GM18858 (cell line): ENCODE results near the gene NUP93.
"Not testable (repeated sequence)": the region's sequence is repeated elsewhere in the genome, so short reads cannot be mapped to it uniquely, and the experiment has no call there.

ENCODE experiments used
- ATAC-seq: cut with Tn5 transposase; IDR thresholded peaks from one replicate; pipeline ENCODE4 v1.9.1; 2021; ENCODE audit not compliant: unreplicated experiment

NUP93 gene

DNA sequence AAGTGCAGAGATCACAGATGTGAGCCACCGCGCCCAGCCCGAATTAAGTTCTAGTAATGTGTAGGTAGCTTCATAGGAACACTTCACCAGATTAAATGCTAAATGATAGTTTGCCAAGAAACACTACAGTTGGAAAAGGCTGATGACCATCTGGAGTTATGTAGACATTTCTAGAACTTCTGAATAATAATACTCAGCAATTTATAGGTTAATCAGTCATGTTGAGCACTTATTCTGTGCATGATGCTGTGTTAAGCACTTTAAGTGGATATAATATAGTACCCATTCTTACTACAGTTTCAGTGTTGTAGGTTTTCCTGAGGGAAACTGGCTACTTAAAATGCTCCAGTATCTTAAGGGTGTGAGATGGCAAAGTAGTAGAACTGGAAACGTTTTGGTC lies 45.2 kb downstream of the NUP93 start:
- no peak for ATAC-seq

GRCh38 chr16:56776562-56776961 lies 46.6 kb downstream of the NUP93 start:
- ATAC-seq: no peak

- no peak for ATAC-seq
Observed at GRCh38 chr16:56777001-56777400, 47.1 kb downstream of the NUP93 start.

DNA sequence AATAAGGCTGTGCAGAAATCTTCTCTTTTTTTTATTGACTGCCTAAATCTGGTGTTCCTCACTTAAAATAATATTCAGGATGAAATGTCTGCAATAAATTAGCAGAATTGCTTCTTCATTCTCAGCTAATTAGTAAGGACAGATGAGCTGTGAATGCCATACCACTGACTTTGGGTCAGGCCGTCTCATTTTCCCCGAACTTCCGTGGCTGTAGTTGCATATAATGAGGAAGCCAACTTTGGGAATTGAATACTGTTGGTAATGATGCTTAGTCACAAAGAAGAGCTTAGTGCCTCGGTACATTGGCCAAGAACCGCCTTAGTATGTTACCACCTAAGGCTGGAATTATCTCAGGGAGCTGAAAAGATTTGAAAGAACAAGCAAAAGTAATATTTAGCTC lies 47.6 kb downstream of the NUP93 start:
- no peak for ATAC-seq

DNA sequence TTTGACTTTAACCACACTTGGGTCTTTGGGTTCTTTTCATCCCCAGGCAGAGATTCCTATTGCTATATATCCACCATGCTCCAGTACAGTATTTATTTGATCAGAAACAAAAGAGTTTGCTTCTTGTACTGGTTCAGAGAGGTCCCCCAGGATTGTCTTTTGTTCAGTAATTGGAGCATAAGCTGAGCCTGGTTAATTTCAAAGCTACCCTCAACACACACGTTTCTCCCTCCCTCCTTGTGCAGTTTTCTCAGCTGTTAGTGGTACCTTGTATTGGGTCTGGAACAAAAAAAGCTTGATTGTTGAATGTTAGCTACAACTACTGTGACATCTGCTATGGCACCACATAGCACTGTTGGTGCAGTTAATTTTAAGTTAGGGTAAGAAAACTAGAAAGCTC lies 50.0 kb downstream of the NUP93 start:
- no peak for ATAC-seq

GRCh38 chr16:56780646-56781045 lies 50.7 kb downstream of the NUP93 start:
- no peak for ATAC-seq

DNA sequence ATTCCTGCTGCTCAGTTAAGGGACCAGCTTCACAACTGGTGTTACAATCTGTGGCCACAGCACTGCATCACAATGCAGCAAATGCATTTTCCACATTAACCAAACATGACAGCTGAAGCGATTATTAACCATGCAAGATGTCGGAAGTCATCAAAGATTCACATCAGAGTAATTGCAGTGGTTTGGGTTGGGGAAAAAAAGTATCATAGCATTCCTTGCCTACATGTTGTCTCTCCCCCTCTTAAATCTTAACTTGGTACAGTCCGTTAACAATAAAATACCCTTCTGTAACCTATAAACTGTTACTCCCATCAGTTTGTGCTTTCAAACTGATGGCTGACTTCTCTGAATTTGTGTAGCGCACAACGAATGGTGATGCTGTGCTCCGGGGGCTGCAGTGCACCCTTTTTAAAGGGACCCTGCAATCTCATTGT lies 51.6 kb downstream of the NUP93 start:
- ATAC-seq: no peak

GRCh38 chr16:56783344-56783743 lies 53.4 kb downstream of the NUP93 start:
- ATAC-seq: no peak

DNA sequence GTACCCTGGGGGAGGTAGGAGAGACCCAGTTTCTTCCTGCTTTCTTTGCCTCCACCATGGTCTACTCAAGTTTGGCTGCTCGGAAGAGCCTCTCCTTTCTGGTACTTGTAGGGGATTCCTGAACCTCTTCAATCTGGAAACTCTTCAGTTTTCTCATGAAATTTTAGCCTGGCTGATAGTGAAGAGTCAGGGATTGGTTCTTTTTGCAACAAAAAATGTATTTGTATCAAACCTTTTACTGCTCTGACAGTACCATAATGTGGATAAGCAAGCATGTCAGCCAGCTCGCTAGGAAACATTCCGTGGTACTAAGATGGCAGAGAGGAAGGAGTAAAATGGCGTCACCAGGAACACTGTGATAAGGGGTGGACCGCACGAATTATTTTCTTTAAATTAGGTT lies 55.4 kb downstream of the NUP93 start:
- no peak for ATAC-seq

DNA sequence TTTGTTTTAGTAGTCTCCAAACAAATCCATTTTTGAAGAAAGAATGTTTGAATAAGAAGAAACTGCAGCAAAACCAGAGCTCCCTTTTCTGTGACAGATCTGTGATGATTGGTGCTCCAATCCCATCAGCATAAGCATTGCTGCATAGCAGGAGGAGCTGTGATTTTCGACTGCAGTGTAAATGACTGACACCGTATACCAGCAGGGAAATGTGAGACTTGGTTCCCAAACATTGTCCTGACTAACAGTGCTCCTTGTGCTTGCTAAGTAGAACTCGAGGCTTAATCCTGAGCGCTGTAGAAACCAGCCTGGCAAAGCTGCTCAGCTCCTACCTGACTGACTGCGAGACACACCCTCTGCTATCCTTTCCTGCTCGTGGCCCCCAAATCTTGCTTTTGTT lies 57.2 kb downstream of the NUP93 start:
- no peak for ATAC-seq

DNA sequence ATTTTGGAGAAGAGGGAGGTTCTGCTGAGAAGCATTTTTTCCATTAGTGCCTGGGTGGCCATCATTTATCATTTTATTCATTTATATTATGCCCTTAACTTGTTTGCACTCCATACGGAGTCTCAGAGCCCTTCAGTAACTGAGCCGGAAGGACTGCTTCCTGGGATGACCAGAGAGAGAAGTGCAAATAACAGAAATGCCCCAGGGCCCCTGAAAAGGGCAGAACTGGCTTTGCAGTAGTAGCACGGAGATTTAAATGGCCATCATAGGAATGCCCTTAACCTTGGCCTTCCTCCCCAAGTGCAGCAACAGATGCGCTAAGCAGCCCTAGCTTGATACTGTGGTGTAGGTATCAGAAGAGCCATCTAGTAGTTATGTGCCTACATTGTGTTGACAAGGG lies 58.5 kb downstream of the NUP93 start:
- ATAC-seq: no peak

GRCh38 chr16:56789360-56789759 lies 59.4 kb downstream of the NUP93 start:
- ATAC-seq: no peak

DNA sequence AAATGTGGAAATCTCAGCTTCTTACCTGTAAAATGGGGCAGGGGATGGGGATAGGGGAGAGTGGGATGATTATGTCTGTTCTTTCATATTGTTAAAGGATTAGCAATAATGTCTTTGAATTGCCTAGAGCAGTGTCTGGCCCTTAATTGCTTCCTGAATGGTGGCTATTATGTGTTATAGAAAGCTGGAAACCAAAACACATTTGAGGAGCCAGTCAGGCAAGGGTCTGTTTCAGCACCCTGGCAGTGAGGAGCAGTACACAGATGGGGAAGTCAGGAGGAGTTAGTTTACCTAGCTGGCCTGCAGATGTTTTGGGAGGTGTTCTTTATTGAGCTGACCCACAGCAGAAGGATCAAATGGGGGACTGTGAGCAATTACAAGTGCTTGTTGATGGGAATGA lies 63.0 kb downstream of the NUP93 start:
- no peak for ATAC-seq

DNA sequence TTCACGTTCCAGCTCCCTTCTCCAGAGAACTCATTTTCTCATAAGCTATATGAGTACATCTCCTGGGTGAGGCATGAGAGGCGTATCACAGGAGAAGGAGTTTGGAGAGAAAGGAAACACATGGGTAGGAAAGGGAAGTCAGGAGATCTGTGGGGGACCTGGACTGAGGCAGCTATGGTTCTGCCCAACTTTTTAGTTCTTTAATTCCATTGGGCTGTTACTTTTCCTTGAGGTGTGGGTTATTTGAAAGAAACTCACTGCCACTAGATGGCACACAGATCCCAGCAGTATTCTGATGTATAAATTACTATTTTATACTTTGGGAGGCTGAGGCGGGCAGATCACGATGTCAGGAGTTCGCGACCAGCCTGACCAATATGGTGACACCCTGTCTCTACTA lies 63.6 kb downstream of the NUP93 start:
- no peak for ATAC-seq

DNA sequence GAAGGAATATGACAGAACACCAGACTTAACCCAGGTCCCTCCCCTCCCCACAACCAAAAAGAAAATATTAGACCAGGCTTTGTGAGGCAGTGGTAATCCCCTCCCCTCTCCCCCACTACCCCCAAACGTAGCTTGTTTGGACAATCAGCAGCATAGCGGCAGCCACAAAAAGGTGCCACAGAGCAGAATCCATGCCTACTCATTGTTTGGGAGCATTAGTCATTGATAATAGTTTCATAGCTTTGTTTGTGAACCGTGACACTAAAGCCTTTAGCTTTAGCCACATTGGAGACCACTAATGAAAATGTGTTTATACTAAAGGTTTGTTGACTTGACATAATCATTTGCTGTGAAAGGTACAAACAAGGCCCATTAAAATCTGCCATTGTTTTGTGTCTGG lies 65.1 kb downstream of the NUP93 start:
- no peak for ATAC-seq

GRCh38 chr16:56797038-56797437 lies 67.1 kb downstream of the NUP93 start:
- ATAC-seq: not testable (repeated sequence)

- no peak for ATAC-seq
Observed at GRCh38 chr16:56797861-56798260, 67.9 kb downstream of the NUP93 start.

- no peak for ATAC-seq
Observed at GRCh38 chr16:56798955-56799354, 69.0 kb downstream of the NUP93 start.

GRCh38 chr16:56800355-56800754 lies 70.4 kb downstream of the NUP93 start:
- ATAC-seq: no peak

GRCh38 chr16:56801762-56802161 lies 71.8 kb downstream of the NUP93 start:
- no peak for ATAC-seq

DNA sequence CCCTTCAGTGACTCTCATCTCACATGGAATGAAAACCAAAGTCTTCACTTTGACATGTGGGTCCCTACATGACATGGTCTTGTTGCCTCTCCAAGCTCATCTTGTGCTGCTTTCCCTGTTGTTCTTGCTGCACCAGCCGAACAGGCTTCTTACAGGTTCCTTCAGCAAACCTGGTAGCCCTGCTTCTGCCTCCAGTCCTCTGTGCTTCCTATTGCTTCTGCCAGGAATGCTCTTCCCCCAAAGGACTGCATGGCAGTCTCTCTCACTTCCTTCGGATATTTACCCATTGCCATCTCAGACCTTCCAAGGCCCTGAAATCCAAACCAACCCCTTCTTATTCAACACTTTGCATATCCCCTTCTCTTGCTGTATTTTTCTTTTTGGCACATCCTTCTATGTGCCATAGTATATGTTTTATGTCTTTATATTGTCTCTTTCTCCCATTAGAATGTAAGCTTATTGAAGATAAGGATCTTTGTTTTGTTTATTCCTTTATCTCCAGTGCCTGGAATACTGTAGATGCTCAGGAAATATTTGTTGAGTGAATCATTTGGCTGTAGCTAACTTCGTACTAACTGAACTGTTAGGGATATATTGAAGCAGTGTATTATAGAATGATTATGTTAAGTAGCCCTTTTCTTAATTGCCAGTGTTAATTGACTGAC lies 77.2 kb downstream of the NUP93 start:
- ATAC-seq: no peak

GRCh38 chr16:56807676-56808067 lies 77.7 kb downstream of the NUP93 start:
- not testable (repeated sequence) for ATAC-seq

- no peak for ATAC-seq
Observed at GRCh38 chr16:56810954-56811353, 81.0 kb downstream of the NUP93 start.
